HCT116 (cell line): Measurements from ENCODE around the gene CGA.

Source experiments
- CTCF ChIP-seq, 3 experiments: fragments of 200-600 bp in 1 of 3; sonication (generic) in 1 of 3; IDR thresholded peaks in 2 of 3; conservative IDR thresholded peaks in 1 of 3; 2 replicates each; pipeline ENCODE4 v1.5.1; 2012 to 2017; ENCODE audit warnings: low read depth in 2 of 3, low read length in 2 of 3, antibody characterized with exemption in 1 of 3, borderline replicate concordance in 1 of 3, control low read depth in 1 of 3, mild to moderate bottlenecking in 1 of 3, mixed read lengths in 1 of 3, mixed run types in 1 of 3, moderate library complexity in 1 of 3; ENCODE audit not compliant: insufficient read depth in 1 of 3
- EZH2 ChIP-seq: fragments of 200-600 bp; sonication (generic); IDR thresholded peaks from 2 replicates; pipeline ENCODE4 v1.6.1; 2017; ENCODE audit warnings: antibody characterized with exemption, mixed run types
- SP1 ChIP-seq: IDR thresholded peaks from 2 replicates; pipeline ENCODE4 v1.6.1; 2012; ENCODE audit warnings: low read depth

- no peak for TF ChIP-seq CTCF (IDR thresholded peaks at IDR 0.05 in 2 of 3, conservative IDR thresholded peaks at IDR 0.05 in 1 of 3; ENCODE audit: borderline replicate concordance in 1 of 3, insufficient read depth in 1 of 3, low read depth in 2 of 3, low read length in 2 of 3)
- no peak for TF ChIP-seq SP1
- TF ChIP-seq EZH2: no peak
Observed at GRCh38 chr6:87104667-87105066, 9.8 kb upstream of the CGA start.
